Hepatocyte (in vitro differentiated cells): ENCODE data around the gene FBXO46. TPM values are rescaled to one million over a fixed set of nuclear protein-coding genes. Genes with fewer than 3 reads are reported as not detected.
A peak's percentile ranks its signal among the peaks of the same experiment; 100 is the strongest.

Source experiments
- DNase-seq: peaks from one replicate; pipeline ENCODE4 v3.0.0-alpha.2; 2016; ENCODE audit warnings: low spot score
- H2AFZ ChIP-seq: fragments of 200-600 bp; sonication (generic); 2 replicates; pipeline ENCODE4 v1.6.0; 2016; ENCODE audit warnings: antibody characterized with exemption, mild to moderate bottlenecking
- H3K27ac ChIP-seq: fragments of 200-600 bp; sonication (generic); 2 replicates; pipeline ENCODE4 v1.5.1; 2016; ENCODE audit warnings: mild to moderate bottlenecking
- H3K27me3 ChIP-seq: fragments of 200-600 bp; sonication (generic); 2 replicates; pipeline ENCODE4 v1.6.1; 2016
- H3K36me3 ChIP-seq: fragments of 200-600 bp; sonication (generic); replicated peaks from 2 replicates; pipeline ENCODE4 v1.5.1; 2016; ENCODE audit warnings: low read depth; ENCODE audit not compliant: insufficient read depth
- H3K4me1 ChIP-seq: fragments of 200-600 bp; sonication (generic); 2 replicates; pipeline ENCODE4 v1.5.1; 2016; ENCODE audit warnings: mild to moderate bottlenecking, moderate library complexity; ENCODE audit not compliant: insufficient read depth
- H3K4me2 ChIP-seq: fragments of 200-600 bp; sonication (generic); 2 replicates; pipeline ENCODE4 v1.6.0; 2016
- H3K4me3 ChIP-seq: fragments of 200-600 bp; sonication (generic); 2 replicates; pipeline ENCODE4 v1.5.1; 2016; ENCODE audit warnings: mild to moderate bottlenecking
- H3K79me2 ChIP-seq: fragments of 200-600 bp; sonication (generic); 2 replicates; pipeline ENCODE4 v1.6.0; 2017; ENCODE audit warnings: mild to moderate bottlenecking
- H3K9me2 ChIP-seq: fragments of 200-600 bp; sonication (generic); replicated peaks from 2 replicates; pipeline ENCODE4 v1.6.0; 2017; ENCODE audit warnings: mild to moderate bottlenecking; ENCODE audit not compliant: insufficient read depth
- H3K9me3 ChIP-seq: fragments of 200-600 bp; sonication (generic); 2 replicates; pipeline ENCODE4 v1.5.1; 2016; ENCODE audit warnings: low read depth, mild to moderate bottlenecking
- H4K20me1 ChIP-seq: fragments of 200-600 bp; sonication (generic); 2 replicates; pipeline ENCODE4 v1.6.0; 2016; ENCODE audit warnings: mild to moderate bottlenecking; ENCODE audit not compliant: insufficient read depth, poor library complexity, severe bottlenecking
- CTCF ChIP-seq: fragments of 200-600 bp; sonication (generic); IDR thresholded peaks from 2 replicates; pipeline ENCODE4 v1.5.1; 2016; ENCODE audit warnings: antibody characterized with exemption, mild to moderate bottlenecking; ENCODE audit not compliant: poor library complexity
- EZH2 ChIP-seq: fragments of 200-600 bp; sonication (generic); IDR thresholded peaks from 2 replicates; pipeline ENCODE4 v1.6.1; 2016; ENCODE audit warnings: antibody characterized with exemption, mild to moderate bottlenecking, borderline replicate concordance
- EZH2phosphoT487 ChIP-seq: fragments of 200-600 bp; sonication (generic); IDR thresholded peaks from one replicate; pipeline ENCODE4 v1.6.1; 2018; ENCODE audit warnings: antibody characterized with exemption, mild to moderate bottlenecking, low read depth, moderate library complexity; ENCODE audit not compliant: unreplicated experiment, severe bottlenecking
- WGBS: methylation state at CpG from one replicate; pipeline ENCODE4 v1.1.6; 2016; ENCODE audit warnings: low lambda C conversion rate; ENCODE audit errors: missing lambda C conversion rate; 5-methylcytosine and 5-hydroxymethylcytosine counted together
- microRNA counts: library from miRNA; unstranded; fragments of <30 nt; microRNA quantifications from one replicate; lab custom pipeline; 2017
- microRNA-seq: library from miRNA; unstranded; fragments of <30 nt; microRNA quantifications from one replicate; pipeline ENCODE4, GENCODE V29; 2017
- polyA plus RNA-seq: library from polyadenylated mRNA; unstranded; fragments of >200 nt; fragmentation: Nextera tagmentation; extraction: Ambion mirVana; gene quantifications from 2 replicates; pipeline ENCODE4 v1.2.1, GENCODE V29; 2016
- small RNA-seq: library from RNA; depleted of rRNA; stranded (forward); fragments of <200 nt; gene quantifications from one replicate; pipeline ENCODE3, GENCODE V24; 2014
- total RNA-seq: library from RNA; depleted of rRNA; stranded (reverse); fragments of >200 nt; gene quantifications from 2 replicates; pipeline ENCODE4 v1.2.3, GENCODE V29; 2014

Gene FBXO46
- total and polyA plus RNA-seq, 2 experiments from 2014 or later, result 7.5 to 14.8 TPM

GRCh38 chr19:45663800-45664199 lies 66.9 kb downstream of the FBXO46 start:
- 77% methylated on average over 1 of the region's 1 CpG for WGBS
- H3K9me2 ChIP-seq, result no peaks in the 10 kb centered on the region

GRCh38 chr19:45660636-45661035 lies 70.1 kb downstream of the FBXO46 start:
- Histone ChIP-seq H3K36me3 (no peaks in the 10 kb centered on the region), H2AFZ (no peak overlapping the region), H3K4me1 (peaks cover 11% of the 10 kb centered on the region), H3K79me2 (no peaks in the 10 kb centered on the region), H4K20me1 (no peaks in the 10 kb centered on the region), H3K9me2 (no peaks in the 10 kb centered on the region), H3K4me3 (no peak overlapping the region), H3K27me3 (no peaks in the 10 kb centered on the region), H3K27ac (no peak overlapping the region), H3K9me3 (no peaks in the 10 kb centered on the region), H3K4me2 (no peak overlapping the region)
- 40% methylated on average over 8 of the region's 8 CpGs for WGBS
- no peak for TF ChIP-seq EZH2
- no peak for DNase-seq

More at GRCh38 chr19:45663800-45664199, 66.9 kb downstream of the FBXO46 start:
- peaks cover 5% of the 10 kb centered on the region for H3K27me3 ChIP-seq
- DNase-seq, result no peak
- no peak overlapping the region for H3K4me3 ChIP-seq
- no peaks in the 10 kb centered on the region for H3K36me3 ChIP-seq
- no peak overlapping the region for H3K4me2 ChIP-seq
- TF ChIP-seq CTCF, result no peak
- no peak for TF ChIP-seq EZH2
- TF ChIP-seq EZH2phosphoT487, result no peak
- no peaks in the 10 kb centered on the region for H3K9me3 ChIP-seq
- H4K20me1 ChIP-seq, result no peaks in the 10 kb centered on the region
- H3K79me2 ChIP-seq, result no peaks in the 10 kb centered on the region
- peaks cover 7% of the 10 kb centered on the region for H3K4me1 ChIP-seq
- no peak overlapping the region for H2AFZ ChIP-seq
- H3K27ac ChIP-seq, result no peak overlapping the region

MicroRNAs within 50 kb of the gene (microRNA counts, 767-probe panel; counts per million panel counts)
- microRNA hsa-miR-642a-5p (lab: Ali Mortazavi, UCI) (not detected), microRNA hsa-miR-642b-3p (lab: Ali Mortazavi, UCI) (not detected)

Small RNA genes within 50 kb of the gene (microRNA-seq; reads per million reads assigned to microRNA genes)
- gene MIR642A (not detected), gene MIR642B (not detected)

Small RNA genes within 50 kb of the gene (small RNA-seq; reads per million reads assigned to genes)
- gene MIR642A, result 0.53 reads per million, percentile 42 among the genes with 10 or more reads in this experiment

Other genes with a start within 250 kb of the FBXO46 start
- gene RTN2, start 233.8 kb downstream of the FBXO46 start, total RNA-seq, result 3.4 and 7.8 TPM in 2 replicates
- 12.2 and 14.8 TPM in 2 replicates for gene RTN2, start 233.8 kb downstream of the FBXO46 start, polyA plus RNA-seq
- gene PPM1N, start 232.5 kb downstream of the FBXO46 start, total RNA-seq, result 0.40 and 1.9 TPM in 2 replicates
- gene PPM1N, start 232.5 kb downstream of the FBXO46 start, polyA plus RNA-seq, result 0.59 and 1.4 TPM in 2 replicates
- 57.3 and 68.9 TPM in 2 replicates for gene VASP, start 223.4 kb downstream of the FBXO46 start, total RNA-seq
- gene VASP, start 223.4 kb downstream of the FBXO46 start, polyA plus RNA-seq, result 86.0 and 92.6 TPM in 2 replicates
- gene OPA3, start 146.1 kb downstream of the FBXO46 start, total RNA-seq, result 11.2 and 15.1 TPM in 2 replicates
- gene OPA3, start 146.1 kb downstream of the FBXO46 start, polyA plus RNA-seq, result 15.0 and 15.2 TPM in 2 replicates
- not detected in 2 replicates for gene GPR4, start 128.7 kb downstream of the FBXO46 start, total RNA-seq
- gene GPR4, start 128.7 kb downstream of the FBXO46 start, polyA plus RNA-seq, result 0.10 TPM in 1 of 2 replicates, not detected in the other
- gene EML2, start 91.5 kb downstream of the FBXO46 start, total RNA-seq, result 9.1 and 13.9 TPM in 2 replicates
- 17.0 and 20.6 TPM in 2 replicates for gene EML2, start 91.5 kb downstream of the FBXO46 start, polyA plus RNA-seq
- 1.8 and 2.7 TPM in 2 replicates for gene GIPR, start 62.7 kb downstream of the FBXO46 start, total RNA-seq
- 5.6 and 6.7 TPM in 2 replicates for gene GIPR, start 62.7 kb downstream of the FBXO46 start, polyA plus RNA-seq
- gene SNRPD2, start 38.9 kb downstream of the FBXO46 start, total RNA-seq, result 149 and 165 TPM in 2 replicates
- 478 and 513 TPM in 2 replicates for gene SNRPD2, start 38.9 kb downstream of the FBXO46 start, polyA plus RNA-seq
- 7.5 and 10.3 TPM in 2 replicates for gene QPCTL, start 38.2 kb downstream of the FBXO46 start, total RNA-seq
- gene QPCTL, start 38.2 kb downstream of the FBXO46 start, polyA plus RNA-seq, result 6.8 and 11.0 TPM in 2 replicates
- gene MEIOSIN, start 2.5 kb upstream of the FBXO46 start, total RNA-seq, result not detected in 2 replicates
- gene MEIOSIN, start 2.5 kb upstream of the FBXO46 start, polyA plus RNA-seq, result not detected in 2 replicates
- 12.1 and 17.0 TPM in 2 replicates for gene SIX5, start 38.4 kb upstream of the FBXO46 start, total RNA-seq
- 12.6 and 15.6 TPM in 2 replicates for gene SIX5, start 38.4 kb upstream of the FBXO46 start, polyA plus RNA-seq
- 25.2 and 71.4 TPM in 2 replicates for gene DMPK, start 51.6 kb upstream of the FBXO46 start, total RNA-seq
- 46.0 and 60.7 TPM in 2 replicates for gene DMPK, start 51.6 kb upstream of the FBXO46 start, polyA plus RNA-seq
- gene DMWD, start 61.9 kb upstream of the FBXO46 start, total RNA-seq, result 18.3 and 23.7 TPM in 2 replicates
- gene DMWD, start 61.9 kb upstream of the FBXO46 start, polyA plus RNA-seq, result 70.1 and 95.8 TPM in 2 replicates
- gene RSPH6A, start 84.4 kb upstream of the FBXO46 start, total RNA-seq, result 0.12 TPM in 1 of 2 replicates, not detected in the other
- gene RSPH6A, start 84.4 kb upstream of the FBXO46 start, polyA plus RNA-seq, result not detected in 2 replicates
- gene SYMPK, start 132.3 kb upstream of the FBXO46 start, total RNA-seq, result 33.8 and 41.6 TPM in 2 replicates
- gene SYMPK, start 132.3 kb upstream of the FBXO46 start, polyA plus RNA-seq, result 33.4 and 39.0 TPM in 2 replicates
- 14.5 and 14.6 TPM in 2 replicates for gene FOXA3, start 133.4 kb upstream of the FBXO46 start, total RNA-seq
- gene FOXA3, start 133.4 kb upstream of the FBXO46 start, polyA plus RNA-seq, result 16.7 and 18.6 TPM in 2 replicates
- 23.8 and 25.2 TPM in 2 replicates for gene IRF2BP1, start 155.2 kb upstream of the FBXO46 start, total RNA-seq
- gene IRF2BP1, start 155.2 kb upstream of the FBXO46 start, polyA plus RNA-seq, result 11.5 and 15.8 TPM in 2 replicates
- 2.4 and 3.5 TPM in 2 replicates for gene MYPOP, start 171.7 kb upstream of the FBXO46 start, total RNA-seq
- 2.5 and 3.1 TPM in 2 replicates for gene MYPOP, start 171.7 kb upstream of the FBXO46 start, polyA plus RNA-seq
- gene NANOS2, start 183.9 kb upstream of the FBXO46 start, total RNA-seq, result not detected in 2 replicates
- not detected in 2 replicates for gene NANOS2, start 183.9 kb upstream of the FBXO46 start, polyA plus RNA-seq
- gene NOVA2, start 243.0 kb upstream of the FBXO46 start, total RNA-seq, result 0.12 TPM in 1 of 2 replicates, not detected in the other
- gene NOVA2, start 243.0 kb upstream of the FBXO46 start, polyA plus RNA-seq, result 0.08 and 0.16 TPM in 2 replicates